ENCODE data around the gene SAXO2. TPM values are rescaled to one million over a fixed set of nuclear protein-coding genes. Genes with fewer than 3 reads are reported as not detected.
"Not testable (repeated sequence)": the region's sequence is repeated elsewhere in the genome, so short reads cannot be mapped to it uniquely, and the experiment has no call there.

Gene SAXO2
- total and polyA plus RNA-seq, 5 donors from 2014 or later = 0.34 to 7.4 TPM; not detected in 3

DNA sequence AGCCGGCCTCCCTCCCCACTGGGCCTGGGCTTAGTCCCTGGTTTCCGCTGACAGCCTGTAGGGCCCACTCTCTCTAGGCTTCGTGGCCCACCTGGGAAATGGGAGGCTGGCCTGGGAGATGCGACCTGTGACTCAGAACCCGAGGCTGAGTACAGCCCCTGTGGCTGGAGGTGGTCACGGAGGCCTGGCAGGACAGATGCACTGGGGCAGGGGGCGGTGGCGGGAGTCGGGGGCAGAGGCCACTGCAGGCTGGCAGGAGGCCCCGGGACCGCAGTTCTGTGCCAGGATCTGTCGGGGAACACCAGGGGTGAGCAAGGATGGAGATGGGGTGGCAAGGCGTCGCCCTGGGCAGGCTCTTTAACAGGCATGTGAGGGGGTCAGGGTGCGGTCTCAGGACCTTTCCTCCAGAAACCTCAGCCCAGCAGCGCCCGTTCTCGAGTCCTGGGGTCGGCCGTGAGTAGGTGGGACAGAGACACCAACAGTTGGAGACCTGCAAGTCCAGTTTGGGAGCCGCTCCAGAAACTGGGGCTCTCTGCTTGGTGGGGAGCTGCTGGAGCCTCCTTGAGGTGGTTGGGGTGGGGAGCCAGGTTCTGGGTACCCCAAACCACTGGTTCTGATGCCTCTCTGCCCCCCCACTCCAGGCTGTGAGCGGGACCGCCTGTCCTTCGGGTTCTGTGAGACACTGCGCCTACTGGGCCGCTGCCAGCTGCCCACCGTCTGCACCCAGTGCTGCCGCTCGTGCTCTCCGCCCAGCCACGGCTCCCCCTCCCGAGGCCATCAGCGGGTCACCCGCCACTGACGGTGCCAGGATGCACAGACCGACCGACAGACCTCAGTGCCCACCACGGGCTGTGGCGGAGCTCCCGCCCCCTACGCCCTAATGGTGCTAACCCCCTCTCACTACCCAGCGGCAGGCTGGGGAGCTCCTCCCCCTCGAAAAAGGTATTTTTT is 71.3 kb downstream of the SAXO2 start:
- not testable (repeated sequence) for H3K27ac Mint-ChIP-seq; H3K36me3 ChIP-seq (ENCODE audit: control insufficient read depth, insufficient read depth, low read length); H3K27me3 ChIP-seq (ENCODE audit: control insufficient read depth, insufficient read depth, low read length); H3K9me3 ChIP-seq (ENCODE audit: control insufficient read depth in 2 of 2, low read length in 2 of 2); H3K4me1 ChIP-seq (ENCODE audit: control insufficient read depth, insufficient read depth, low read length, poor library complexity, severe bottlenecking); H3K27me3 Mint-ChIP-seq; H3K4me3 ChIP-seq (ENCODE audit: low read depth, low read length); ATAC-seq (ENCODE audit: low read depth in 2 of 2); H3K4me3 Mint-ChIP-seq; H3K27ac ChIP-seq (ENCODE audit: insufficient read depth, low read length, poor library complexity, severe bottlenecking); H3K4me1 Mint-ChIP-seq; DNase-seq; H3K36me3 Mint-ChIP-seq; H3K9me3 Mint-ChIP-seq

Other genes starting within 250 kb of the SAXO2 start
- 1.6 TPM for gene MEX3B, start 216.8 kb upstream of the SAXO2 start, total RNA-seq
- gene MEX3B, start 216.8 kb upstream of the SAXO2 start, polyA plus RNA-seq = not detected
- gene EFL1, start 84 bp upstream of the SAXO2 start, total RNA-seq = 11.6 TPM
- gene EFL1, start 84 bp upstream of the SAXO2 start, polyA plus RNA-seq = 10 to 100 TPM; 15.1 to 18.2 (median 16.5) TPM
- gene GOLGA6L10, start 86.7 kb downstream of the SAXO2 start, total RNA-seq = 2.3 TPM
- gene GOLGA6L10, start 86.7 kb downstream of the SAXO2 start, polyA plus RNA-seq = under 1 TPM in 3 of 4 donors, not detected in 1; 0.06 to 0.15 (median 0.08) TPM
- 2.9 TPM for gene GOLGA6L9, start 167.0 kb downstream of the SAXO2 start, total RNA-seq
- gene GOLGA6L9, start 167.0 kb downstream of the SAXO2 start, polyA plus RNA-seq = under 1 TPM; 0.15 to 0.49 (median 0.38) TPM

Data from CD4-positive, CD25-positive, alpha-beta regulatory T cell (primary cell).